Measurements from ENCODE around the gene BICD1.
"Not testable (repeated sequence)": the region's sequence is repeated elsewhere in the genome, so short reads cannot be mapped to it uniquely, and the experiment has no call there.

The BICD1 gene

DNA sequence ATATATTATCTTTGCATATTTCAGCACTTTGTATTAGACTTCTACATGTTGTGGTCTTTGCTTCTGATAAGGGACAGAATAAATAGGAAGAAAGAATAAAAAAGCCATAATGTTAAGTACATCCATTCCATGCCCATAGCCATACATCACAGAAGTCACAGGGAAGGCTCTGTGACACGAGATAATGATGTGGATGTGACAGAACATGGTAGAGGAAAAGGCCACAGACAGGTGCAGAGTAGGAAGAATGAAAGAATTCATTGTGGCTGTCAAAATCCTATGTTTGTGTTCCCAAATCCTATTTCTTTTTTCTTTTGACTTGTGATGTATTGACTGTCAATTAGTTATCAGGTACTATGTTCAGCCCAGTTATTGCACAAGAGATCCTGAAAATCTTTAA, 38.4 kb downstream of the BICD1 start:
- no peak for DNase-seq (ENCODE audit: low spot score)

DNA sequence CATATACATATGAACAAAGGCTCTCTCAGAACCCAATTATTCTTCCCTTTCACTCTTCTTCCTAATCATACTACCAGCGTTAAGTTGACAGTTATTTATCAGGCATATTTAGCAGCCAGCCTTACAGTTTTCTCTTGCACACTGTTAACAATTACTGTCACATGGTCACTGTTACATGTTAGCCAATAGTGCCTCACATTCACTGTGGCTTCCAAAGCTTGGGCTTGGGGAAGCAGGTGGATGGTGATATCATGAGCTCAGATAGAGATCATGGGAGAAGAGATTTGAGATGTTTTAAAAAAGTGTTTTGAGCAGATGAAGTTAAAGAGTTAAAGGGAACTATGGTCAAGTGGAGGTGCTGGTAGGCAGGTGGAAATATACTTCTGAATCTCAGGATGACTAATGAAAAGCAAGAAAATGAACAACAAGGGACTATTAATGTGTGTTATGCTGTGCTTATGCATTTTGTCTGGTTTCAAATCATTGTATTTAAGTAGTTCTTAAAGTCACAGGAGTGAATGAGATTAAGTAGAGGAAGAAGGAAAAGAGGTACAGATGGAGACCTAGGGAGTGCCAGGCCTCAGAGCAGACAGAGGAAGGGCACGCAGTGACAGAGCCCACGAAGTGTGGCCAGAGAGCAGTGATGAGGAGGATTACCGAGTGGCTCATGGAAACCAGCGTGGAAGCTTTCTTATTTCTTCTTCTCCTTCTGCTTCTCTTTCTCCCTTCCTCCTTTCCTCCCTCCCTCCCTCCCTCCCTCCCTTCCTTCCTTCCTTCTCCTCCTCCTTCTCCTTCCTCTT, 39.6 kb downstream of the BICD1 start:
- DNase-seq (ENCODE audit: low spot score) = no peak

DNA sequence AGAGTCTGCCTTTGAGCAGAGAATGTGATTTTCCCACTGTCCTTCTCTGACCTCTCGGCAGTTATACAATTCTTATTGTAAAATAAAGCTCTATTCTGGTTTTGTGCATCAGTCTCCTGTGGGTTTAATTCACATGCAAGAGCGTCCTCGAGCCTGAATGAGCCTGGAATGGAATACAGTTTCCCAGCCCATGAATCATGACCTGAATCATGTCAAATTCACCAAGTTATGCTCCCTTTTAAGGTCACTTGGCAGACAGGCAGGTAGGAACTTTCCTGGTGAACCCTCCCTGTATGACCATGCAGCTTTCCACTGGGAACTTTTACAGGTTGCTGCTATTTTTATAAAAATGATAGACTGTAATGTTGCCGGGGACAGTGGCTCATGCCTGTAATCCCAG, 41.7 kb downstream of the BICD1 start:
- DNase-seq (ENCODE audit: low spot score) = no peak

DNA sequence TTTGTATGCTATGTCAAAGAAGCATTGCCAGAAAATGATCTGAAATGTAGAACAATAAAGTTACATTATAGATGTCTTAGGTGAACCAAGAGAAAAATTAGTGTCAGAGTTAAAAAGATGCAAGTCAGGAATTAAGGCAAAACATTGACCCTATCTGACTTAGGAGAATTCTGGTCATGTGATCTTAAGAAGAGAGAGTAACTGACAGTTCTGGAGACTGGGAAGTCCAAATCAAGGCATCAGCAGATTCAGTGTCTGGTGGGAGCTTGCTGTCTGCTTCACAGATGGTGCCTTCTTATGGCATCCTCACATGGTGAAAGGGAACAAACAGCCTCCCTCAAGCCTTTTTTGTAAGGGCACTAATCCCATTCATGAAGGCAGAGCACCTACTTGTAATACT, 42.8 kb downstream of the BICD1 start:
- DNase-seq (ENCODE audit: low spot score) = no peak

DNA sequence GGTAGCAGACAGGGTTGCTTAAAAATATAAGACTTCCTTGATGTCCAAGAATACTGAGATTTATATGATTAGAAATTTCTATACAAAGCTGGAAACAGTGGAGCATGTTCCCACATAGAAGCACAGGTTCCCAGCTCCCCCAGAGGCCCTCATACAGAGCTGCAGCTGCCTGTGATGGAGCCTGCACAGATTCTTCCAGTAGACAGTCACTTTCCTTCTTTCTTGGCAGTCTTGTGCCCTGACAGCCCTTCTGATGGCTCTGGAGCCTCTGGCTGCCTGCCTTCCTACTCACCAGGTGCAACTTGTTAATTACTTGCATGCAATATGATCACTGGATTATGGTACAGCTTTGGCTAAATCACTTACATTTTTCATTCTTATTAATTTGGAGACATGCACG, 44.4 kb downstream of the BICD1 start:
- peak; percentile 58 for DNase-seq (ENCODE audit: low spot score)

DNA sequence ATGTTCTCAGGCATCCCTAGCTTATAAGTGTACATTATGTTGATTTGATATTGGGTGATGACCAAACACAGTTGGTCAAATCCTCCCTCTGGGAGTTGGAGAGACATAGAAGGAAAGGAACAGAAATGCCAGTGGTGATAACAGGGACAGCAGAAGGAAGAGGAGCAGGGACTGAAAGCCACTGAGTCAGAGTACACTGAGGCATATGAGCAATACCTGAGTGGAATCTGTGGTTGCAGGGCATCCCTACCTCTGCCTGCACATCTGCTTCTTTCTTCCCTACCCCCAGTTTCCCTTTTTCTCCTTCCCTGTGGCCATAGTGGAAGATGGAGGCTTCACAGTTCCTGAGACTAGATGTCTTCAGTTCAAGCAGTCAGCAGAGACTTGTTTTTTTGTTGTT, 44.9 kb downstream of the BICD1 start:
- DNase-seq (ENCODE audit: low spot score) = no peak

DNA sequence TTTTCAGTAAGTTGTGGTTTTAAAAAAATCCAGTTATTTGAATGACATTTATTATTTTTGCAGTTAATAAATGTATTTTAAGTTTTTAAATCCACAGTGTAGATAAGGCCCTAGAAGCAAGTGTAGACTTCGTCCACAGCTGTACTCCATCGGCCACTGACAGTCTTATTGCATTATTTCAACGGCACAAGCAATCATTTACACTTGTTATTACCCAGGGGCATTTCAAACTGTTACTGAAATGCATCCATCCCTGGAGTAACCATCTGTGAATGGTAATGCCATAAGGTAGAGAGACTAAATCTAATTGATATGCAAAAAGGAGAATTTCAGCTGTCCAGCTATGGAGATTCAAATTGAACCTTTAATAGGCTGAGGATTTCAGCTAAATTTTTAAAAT, 48.4 kb downstream of the BICD1 start:
- peak; percentile 72 for DNase-seq (ENCODE audit: low spot score)

DNA sequence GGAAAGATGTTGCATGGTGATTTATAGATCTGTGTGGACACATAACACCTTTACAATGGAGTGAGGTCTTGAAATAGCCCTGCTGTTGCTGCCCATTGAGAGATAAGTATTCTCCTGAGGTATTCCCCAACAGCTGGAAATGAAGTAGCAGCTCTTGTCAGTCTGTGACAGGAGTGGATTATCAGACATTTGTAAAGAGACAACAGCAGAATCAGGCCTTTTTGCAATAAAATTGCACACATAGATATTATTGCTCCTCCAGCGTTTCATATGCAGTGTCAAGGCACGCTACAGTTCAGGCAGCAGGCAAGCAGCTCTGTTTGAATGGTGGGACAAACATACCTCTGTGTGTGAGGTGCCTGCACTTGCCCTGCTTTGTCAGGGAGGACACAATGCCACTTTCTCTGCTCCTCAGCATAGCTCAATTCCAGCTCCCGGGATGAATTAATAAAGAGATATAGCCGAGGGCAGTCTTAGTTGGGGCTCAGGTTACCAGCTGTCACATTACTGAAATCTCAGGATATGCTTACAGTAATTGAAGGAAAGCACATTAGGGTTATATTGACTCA, 49.4 kb downstream of the BICD1 start:
- peak; percentile 72 for DNase-seq (ENCODE audit: low spot score)

DNA sequence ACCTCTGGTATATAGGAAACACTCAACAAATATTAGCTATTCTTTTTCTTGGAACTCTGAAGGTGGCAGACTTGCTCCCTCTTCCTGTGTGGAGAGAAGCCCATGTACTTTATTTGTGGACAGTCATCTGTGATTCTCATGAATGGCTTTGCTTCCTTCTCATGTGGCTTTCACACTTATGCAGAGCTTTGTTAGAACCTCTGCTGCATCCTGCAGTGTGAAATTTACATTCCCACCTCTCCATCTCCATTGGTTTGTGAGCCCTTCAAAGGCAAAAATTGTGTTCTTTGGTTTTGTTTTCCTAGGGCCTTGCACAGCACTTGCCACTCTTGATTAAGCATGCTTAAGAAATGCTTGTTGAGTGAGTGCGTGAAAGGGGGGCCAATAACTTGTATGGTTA, 51.9 kb downstream of the BICD1 start:
- no peak for DNase-seq (ENCODE audit: low spot score)

GRCh38 chr12:32159381-32159780, 52.7 kb downstream of the BICD1 start:
- no peak for DNase-seq (ENCODE audit: low spot score)

GRCh38 chr12:32159925-32160324, 53.3 kb downstream of the BICD1 start:
- DNase-seq (ENCODE audit: low spot score) = no peak

DNA sequence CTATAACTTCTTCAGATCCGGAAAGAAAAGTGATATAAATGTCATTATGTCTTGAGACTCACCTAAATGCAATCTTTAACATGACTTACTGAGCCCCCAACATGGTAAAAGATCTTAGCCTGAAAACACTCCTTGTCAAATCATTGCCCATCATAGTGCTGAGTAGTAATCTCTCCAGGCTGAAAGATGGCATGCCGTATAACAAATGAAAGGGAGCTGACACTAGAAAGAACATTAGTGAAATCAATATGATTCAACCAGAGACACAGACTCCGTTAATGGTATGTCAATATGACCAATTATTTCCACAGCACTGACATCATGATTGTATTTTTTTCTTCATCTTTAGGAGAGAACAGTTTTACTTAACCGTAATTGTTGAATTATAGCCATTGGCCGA, 54.4 kb downstream of the BICD1 start:
- no peak for DNase-seq (ENCODE audit: low spot score)

DNA sequence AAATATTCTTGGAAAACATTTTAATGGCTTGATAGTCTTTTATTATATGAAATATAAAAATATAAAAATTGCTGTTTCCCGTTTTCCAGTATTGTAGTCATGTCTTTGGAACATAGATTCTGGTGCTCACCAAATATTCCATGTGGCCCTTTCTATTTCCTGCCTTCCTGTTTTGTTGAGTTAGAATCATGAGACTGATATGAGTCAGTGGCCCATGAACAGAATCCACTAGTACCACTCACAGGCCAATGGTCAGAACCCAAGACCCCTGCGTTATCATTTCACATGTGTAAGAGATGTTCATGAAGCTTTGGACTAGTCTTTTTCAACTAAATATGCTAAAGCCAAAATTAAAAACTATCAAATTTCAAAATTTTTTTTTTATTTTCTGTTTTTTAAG, 56.9 kb downstream of the BICD1 start:
- no peak for DNase-seq (ENCODE audit: low spot score)

- no peak for DNase-seq (ENCODE audit: low spot score)
Measured at GRCh38 chr12:32166510-32166909, 59.9 kb downstream of the BICD1 start.

GRCh38 chr12:32170437-32170998, 63.9 kb downstream of the BICD1 start:
- DNase-seq (ENCODE audit: low spot score) = no peak

DNA sequence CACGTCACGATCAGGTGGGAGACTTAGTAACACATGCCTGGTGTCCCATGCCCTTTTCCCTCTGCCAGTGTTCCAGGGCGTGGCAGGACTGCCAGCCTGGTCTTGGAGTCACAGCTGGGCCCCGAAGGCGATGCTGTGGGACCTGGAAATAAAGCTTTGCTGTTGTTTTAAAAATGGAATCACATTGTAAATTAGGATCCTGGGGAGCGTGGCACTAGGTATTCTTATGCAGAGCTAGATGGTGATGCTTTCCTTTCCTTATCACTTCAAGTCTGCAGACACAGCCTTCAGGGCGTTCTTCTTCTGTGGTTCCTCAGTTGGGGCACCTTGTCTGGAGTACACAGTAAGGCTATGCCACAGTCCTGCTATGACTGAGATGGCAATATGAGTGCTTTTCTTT, 64.6 kb downstream of the BICD1 start:
- no peak for DNase-seq (ENCODE audit: low spot score)

- DNase-seq (ENCODE audit: low spot score) = no peak
Measured at GRCh38 chr12:32176606-32177005, 70.0 kb downstream of the BICD1 start.

DNA sequence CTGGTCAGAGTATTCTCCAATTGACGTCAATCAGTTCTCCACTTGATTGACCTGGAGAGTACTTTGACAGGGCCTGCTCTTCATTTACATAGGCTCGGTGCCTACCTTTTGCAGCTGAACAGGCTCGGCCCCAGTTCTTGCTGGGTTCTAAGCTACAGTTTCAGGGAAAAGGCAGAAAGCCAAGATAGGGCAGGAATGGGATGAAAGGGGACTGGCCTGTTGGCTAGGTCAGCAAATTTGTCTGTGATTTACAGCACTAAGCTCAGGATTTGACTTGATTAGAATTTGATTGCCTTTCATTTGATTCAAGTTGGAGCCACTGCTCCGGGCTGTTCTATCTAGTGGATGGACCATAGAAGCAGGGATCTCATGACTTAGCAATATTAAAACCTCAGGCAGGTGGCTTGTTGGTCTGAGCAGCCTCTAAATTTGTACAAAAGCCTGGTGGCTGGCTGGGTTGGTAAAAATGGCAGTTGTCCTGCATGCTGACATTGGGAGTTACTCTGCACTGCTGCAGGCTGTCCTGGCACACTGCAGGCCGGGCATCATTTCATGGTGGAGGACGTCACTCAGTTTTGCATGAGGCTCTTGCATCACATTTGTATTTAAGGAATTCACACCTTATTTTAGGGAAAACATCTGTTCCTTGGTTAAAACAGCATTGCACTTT, 71.8 kb downstream of the BICD1 start:
- peak; percentile 89 for DNase-seq (ENCODE audit: low spot score)

GRCh38 chr12:32179011-32179395, 72.4 kb downstream of the BICD1 start:
- peak; percentile 50 for DNase-seq (ENCODE audit: low spot score)

DNA sequence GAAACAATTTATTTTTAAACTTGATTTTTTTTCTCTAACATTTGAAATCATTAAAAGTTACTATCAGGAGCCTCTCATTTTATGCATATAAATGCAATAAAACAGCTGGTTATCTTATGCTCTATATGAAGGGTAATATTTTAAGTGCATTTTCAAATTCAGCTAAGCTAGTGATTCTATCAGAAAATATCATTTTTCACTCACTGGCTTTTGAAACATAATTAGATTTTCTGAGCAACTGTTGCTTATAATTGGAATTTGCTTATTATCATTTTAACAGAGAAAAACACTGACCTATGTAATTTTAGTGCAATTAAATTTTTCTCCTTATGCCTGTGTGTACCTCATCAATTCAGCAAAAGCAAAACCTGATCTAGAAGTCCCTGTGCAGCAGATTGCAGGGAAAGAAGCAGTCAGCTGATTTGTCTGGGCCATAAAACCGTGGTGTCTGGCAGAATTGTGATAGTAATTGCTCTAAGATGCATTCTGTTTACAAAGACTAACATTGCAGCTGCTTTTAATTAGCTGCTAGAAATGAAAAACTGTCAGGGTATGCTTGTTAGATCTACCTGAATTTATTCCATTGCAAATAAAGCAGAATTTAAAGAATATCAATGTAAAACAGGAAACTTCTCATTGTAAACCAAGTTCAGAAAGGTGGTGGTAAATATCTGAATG, 75.0 kb downstream of the BICD1 start:
- peak; percentile 76 for DNase-seq (ENCODE audit: low spot score)

DNA sequence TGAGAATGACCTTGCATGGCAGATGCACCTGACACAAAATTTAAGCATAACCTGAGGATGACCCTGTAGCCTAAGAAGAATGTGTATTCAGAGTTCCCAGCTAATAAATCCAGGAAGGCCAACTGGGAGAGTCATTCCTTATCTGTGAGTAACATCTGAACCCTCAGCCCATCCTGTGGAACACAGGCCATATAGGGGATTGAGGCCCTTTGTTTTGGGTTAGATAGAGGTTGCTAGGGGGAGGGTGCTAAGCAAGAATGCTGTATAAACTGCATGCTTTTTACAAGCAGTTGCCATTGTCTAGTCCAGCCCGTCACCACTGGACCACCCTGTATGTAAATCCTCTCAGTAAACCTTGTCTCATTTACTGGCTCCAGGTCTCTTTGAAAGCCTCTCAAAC, 77.0 kb downstream of the BICD1 start:
- DNase-seq (ENCODE audit: low spot score) = no peak

DNA sequence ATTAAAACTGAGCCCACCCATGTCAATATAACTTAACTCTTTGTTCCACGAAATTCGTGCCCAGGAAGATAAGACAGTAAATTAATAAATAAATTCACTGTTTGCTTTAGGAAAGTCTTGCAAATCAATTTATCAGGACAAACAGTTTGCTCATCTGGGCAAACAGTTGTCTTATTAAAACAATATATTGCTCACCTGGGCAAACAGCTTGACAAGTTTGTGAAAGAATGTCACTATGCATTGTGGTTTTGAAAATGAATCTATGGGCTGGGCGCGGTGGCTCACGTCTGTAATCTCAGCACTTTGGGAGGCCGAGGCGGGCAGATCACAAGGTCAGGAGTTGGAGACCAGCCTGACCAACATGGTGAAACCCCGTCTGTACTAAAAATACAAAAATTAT, 80.5 kb downstream of the BICD1 start:
- DNase-seq (ENCODE audit: low spot score) = not testable (repeated sequence)

All from SK-N-DZ (cell line).